K562 (cell line): Measurements from ENCODE around the gene FBLIM1. TPM values are rescaled to one million over a fixed set of nuclear protein-coding genes. Genes with fewer than 3 reads are reported as not detected.

ENCODE experiments used
- BRF2 ChIP-seq: IDR thresholded peaks from 3 replicates; pipeline ENCODE4 v1.6.1; 2011; ENCODE audit warnings: borderline replicate concordance, mild to moderate bottlenecking; ENCODE audit not compliant: insufficient read length, insufficient read depth
- CREBBP ChIP-seq: IDR thresholded peaks from one replicate; pipeline ENCODE4 v1.6.1; 2012; ENCODE audit warnings: low read depth, mild to moderate bottlenecking, control low read depth, inconsistent platforms, low read length
- DIDO1 ChIP-seq: fragments of 450-650 bp; IDR thresholded peaks from 2 replicates; pipeline ENCODE4 v1.6.1; 2016; ENCODE audit warnings: low read depth, missing biosample characterization, missing genetic modification characterization
- ESRRA ChIP-seq: fragments of 450-650 bp; IDR thresholded peaks from 2 replicates; pipeline ENCODE4 v1.6.1; 2014; ENCODE audit warnings: low read depth, mild to moderate bottlenecking, moderate library complexity, borderline replicate concordance
- GATAD2A ChIP-seq: fragments of 450-650 bp; IDR thresholded peaks from 2 replicates; pipeline ENCODE4 v1.6.1; 2017
- HCFC1 ChIP-seq: IDR thresholded peaks from 2 replicates; pipeline ENCODE4 v1.6.1; 2012; ENCODE audit warnings: low read depth, low read length, improper control_type of control experiment
- HOMEZ ChIP-seq: fragments of 250-450 bp; sonication (Bioruptor Pico); IDR thresholded peaks from 2 replicates; pipeline ENCODE4 v1.4.0; 2020; ENCODE audit warnings: mild to moderate bottlenecking, moderate library complexity
- IRF2 ChIP-seq: sonication (generic); formaldehyde crosslinking; IDR thresholded peaks from 2 replicates; pipeline ENCODE4 v1.8.1; 2022; ENCODE audit warnings: mild to moderate bottlenecking, missing genetic modification reagents
- KDM4B ChIP-seq, 2 experiments: fragments of 450-650 bp in 1 of 2; sonication (generic) in 1 of 2; IDR thresholded peaks; 2 replicates each; pipeline ENCODE4 v1.6.1; 2016 to 2017; ENCODE audit warnings: borderline replicate concordance in 2 of 2, antibody characterized with exemption in 1 of 2, low read depth in 1 of 2, mild to moderate bottlenecking in 1 of 2
- KHSRP ChIP-seq: fragments of 450-650 bp; IDR thresholded peaks from 2 replicates; pipeline ENCODE4 v1.6.1; 2017
- MAFK ChIP-seq: IDR thresholded peaks from 2 replicates; pipeline ENCODE4 v1.6.1; 2011; ENCODE audit warnings: low read length, improper control_type of control experiment
- MCM3 ChIP-seq: fragments of 450-650 bp; IDR thresholded peaks from 2 replicates; pipeline ENCODE4 v1.6.1; 2016
- NONO ChIP-seq, 2 experiments: fragments of 200-400 bp in 1 of 2; fragments of 450-650 bp in 1 of 2; formaldehyde crosslinking in 1 of 2; IDR thresholded peaks; 2 replicates each; pipeline ENCODE4 v1.6.1; 2017; ENCODE audit warnings: low read depth in 2 of 2, mild to moderate bottlenecking in 2 of 2, moderate library complexity in 2 of 2, low read length in 1 of 2
- NR2F6 ChIP-seq: fragments of 450-650 bp; formaldehyde crosslinking; IDR thresholded peaks from 2 replicates; pipeline ENCODE4 v1.4.0; 2020; ENCODE audit warnings: mild to moderate bottlenecking
- NR3C1 ChIP-seq: sonication (generic); formaldehyde crosslinking; IDR thresholded peaks from 2 replicates; pipeline ENCODE4 v1.8.1; 2022; ENCODE audit warnings: missing genetic modification reagents
- RAD51 ChIP-seq: fragments of 450-650 bp; IDR thresholded peaks from 2 replicates; pipeline ENCODE4 v1.7.1; 2016; ENCODE audit warnings: low read depth, mild to moderate bottlenecking, borderline replicate concordance
- SMARCB1 ChIP-seq: IDR thresholded peaks from 2 replicates; pipeline ENCODE4 v1.6.1; 2011; ENCODE audit warnings: improper control_type of control experiment, low read depth; ENCODE audit not compliant: insufficient read length
- TCF3 ChIP-seq: sonication (generic); formaldehyde crosslinking; IDR thresholded peaks from 2 replicates; pipeline ENCODE4 v1.4.0; 2020; ENCODE audit warnings: mild to moderate bottlenecking, missing genetic modification reagents
- ZNF232 ChIP-seq: sonication (generic); formaldehyde crosslinking; IDR thresholded peaks from 2 replicates; pipeline ENCODE4 v1.8.0; 2022; ENCODE audit warnings: mild to moderate bottlenecking, missing genetic modification reagents
- ZNF644 ChIP-seq: fragments of 200-800 bp; sonication (Bioruptor generic); IDR thresholded peaks from 2 replicates; pipeline ENCODE4 v1.6.1; 2016; ENCODE audit warnings: low read depth, missing genetic modification characterization, missing compliant biosample characterization
- ZNF696 ChIP-seq: fragments of 250-450 bp; sonication (Bioruptor Pico); conservative IDR thresholded peaks from 2 replicates; pipeline ENCODE4 v1.4.0; 2020; ENCODE audit warnings: mild to moderate bottlenecking, moderate library complexity
- polyA plus RNA-seq, 8 experiments: library from polyadenylated mRNA; depleted of rRNA in 4 of 8; stranded (reverse) in 5 of 8; unstranded in 3 of 8; fragments of >200 nt; fragmentation: Nextera tagmentation in 2 of 8; fragmentation: Illumina TruSeq in 1 of 8; extraction: Ambion mirVana in 2 of 8; extraction: Trizol in 1 of 8; gene quantifications; 2 replicates each; pipeline versions ENCODE4 v1.2.1 to v1.2.3, GENCODE V29; 2011 to 2014; ENCODE audit warnings: inconsistent platforms in 1 of 8, missing spikeins in 1 of 8
- total RNA-seq, 7 experiments: library from RNA; depleted of rRNA in 6 of 7; stranded (reverse); fragments of >200 nt in 6 of 7; fragmentation: Illumina TruSeq in 2 of 7; extraction: Trizol in 2 of 7; gene quantifications; 2 replicates each; pipeline versions ENCODE4 v1.2.1 to v1.2.3, GENCODE V29; 2011 to 2021; ENCODE audit warnings: low replicate concordance in 1 of 7
- TF ChIP-seq, protein P1 (sequence below): fragments of 450-650 bp; formaldehyde crosslinking; conservative IDR thresholded peaks from 2 replicates; pipeline ENCODE4 v1.4.0; 2022; ENCODE audit warnings: mild to moderate bottlenecking, missing genetic modification characterization
- TF ChIP-seq, protein P2 (sequence below), 2 experiments: fragments of 450-650 bp in 1 of 2; sonication (generic) in 1 of 2; formaldehyde crosslinking; conservative IDR thresholded peaks; 2 replicates each; pipeline versions ENCODE4 v1.4.0 to v1.8.1; 2020 to 2022; ENCODE audit warnings: mild to moderate bottlenecking in 1 of 2, missing genetic modification reagents in 1 of 2
- TF ChIP-seq, protein P3 (sequence below): fragments of 250-450 bp; sonication (Bioruptor Pico); IDR thresholded peaks from 2 replicates; pipeline ENCODE4 v1.5.0; 2020; ENCODE audit warnings: mild to moderate bottlenecking

Gene FBLIM1
- total and polyA plus RNA-seq, 9 of the 15 experiments (the other 6 are each of a cell fraction or from before 2014, with no cell fraction given): 0.14 to 0.24 TPM; not detected in 7

DNA sequence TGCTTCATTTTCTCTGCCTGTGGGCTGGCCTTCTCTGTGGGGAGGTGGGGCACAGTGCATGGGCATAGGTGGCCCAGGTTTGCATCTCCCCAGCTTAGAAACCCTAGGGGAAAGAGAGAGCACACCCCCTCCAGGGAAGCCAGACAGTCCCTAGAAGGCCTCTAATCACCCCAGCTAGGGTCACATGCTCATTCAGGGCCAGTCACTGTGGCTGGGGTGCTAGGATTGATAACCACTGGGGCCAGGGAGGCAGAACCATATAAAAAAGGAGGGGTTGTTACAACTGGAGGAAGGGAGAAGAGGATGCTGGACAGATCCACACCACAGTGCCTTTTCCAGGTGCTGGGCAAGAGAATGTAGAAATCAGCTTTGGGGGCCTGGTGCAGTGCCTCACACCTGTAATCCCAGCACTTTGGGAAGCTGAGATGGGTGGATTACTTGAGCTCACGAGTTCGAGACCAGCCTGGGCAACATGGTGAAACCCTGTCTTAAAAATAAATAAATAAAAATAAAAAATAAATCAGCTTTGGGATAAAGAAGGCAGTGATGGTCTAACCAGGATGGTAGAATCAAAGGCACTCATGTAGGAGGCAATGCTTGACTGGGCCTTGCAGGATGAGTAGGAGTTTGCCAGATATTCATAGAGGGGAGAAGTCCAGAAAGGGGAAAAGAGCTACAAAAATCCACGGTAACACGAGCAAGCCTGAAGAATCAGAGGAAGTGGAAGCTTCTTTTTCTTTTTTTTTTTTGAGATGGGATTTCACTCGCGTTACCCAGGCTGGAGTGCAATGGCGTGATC lies 19.5 kb downstream of the FBLIM1 start (continued):
- no peak for TF ChIP-seq BRF2
- no peak for TF ChIP-seq ZNF696 (CRISPR knock-in tag)
- TF ChIP-seq, protein P1, sequence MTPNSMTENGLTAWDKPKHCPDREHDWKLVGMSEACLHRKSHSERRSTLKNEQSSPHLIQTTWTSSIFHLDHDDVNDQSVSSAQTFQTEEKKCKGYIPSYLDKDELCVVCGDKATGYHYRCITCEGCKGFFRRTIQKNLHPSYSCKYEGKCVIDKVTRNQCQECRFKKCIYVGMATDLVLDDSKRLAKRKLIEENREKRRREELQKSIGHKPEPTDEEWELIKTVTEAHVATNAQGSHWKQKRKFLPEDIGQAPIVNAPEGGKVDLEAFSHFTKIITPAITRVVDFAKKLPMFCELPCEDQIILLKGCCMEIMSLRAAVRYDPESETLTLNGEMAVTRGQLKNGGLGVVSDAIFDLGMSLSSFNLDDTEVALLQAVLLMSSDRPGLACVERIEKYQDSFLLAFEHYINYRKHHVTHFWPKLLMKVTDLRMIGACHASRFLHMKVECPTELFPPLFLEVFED: no peak
- TF ChIP-seq DIDO1 (tag): no peak
- no peak for TF ChIP-seq ZNF644 (tag)
- TF ChIP-seq NONO (IDR thresholded peaks at IDR 0.05; ENCODE audit: low read depth in 2 of 2, low read length in 1 of 2): no peak
- no peak for TF ChIP-seq HOMEZ (CRISPR knock-in tag)
- TF ChIP-seq NR2F6 (CRISPR knock-in tag): no peak
- TF ChIP-seq CREBBP: no peak
- TF ChIP-seq MCM3: no peak
- TF ChIP-seq, protein P2, sequence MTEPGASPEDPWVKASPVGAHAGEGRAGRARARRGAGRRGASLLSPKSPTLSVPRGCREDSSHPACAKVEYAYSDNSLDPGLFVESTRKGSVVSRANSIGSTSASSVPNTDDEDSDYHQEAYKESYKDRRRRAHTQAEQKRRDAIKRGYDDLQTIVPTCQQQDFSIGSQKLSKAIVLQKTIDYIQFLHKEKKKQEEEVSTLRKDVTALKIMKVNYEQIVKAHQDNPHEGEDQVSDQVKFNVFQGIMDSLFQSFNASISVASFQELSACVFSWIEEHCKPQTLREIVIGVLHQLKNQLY (CRISPR knock-in tag; conservative IDR thresholded peaks at IDR 0.05): no peak
- TF ChIP-seq SMARCB1: no peak
- no peak for TF ChIP-seq ZNF232 (CRISPR knock-in tag)
- no peak for TF ChIP-seq KHSRP
- TF ChIP-seq IRF2: no peak
- no peak for TF ChIP-seq GATAD2A
- no peak for TF ChIP-seq ESRRA
- TF ChIP-seq, protein P3, sequence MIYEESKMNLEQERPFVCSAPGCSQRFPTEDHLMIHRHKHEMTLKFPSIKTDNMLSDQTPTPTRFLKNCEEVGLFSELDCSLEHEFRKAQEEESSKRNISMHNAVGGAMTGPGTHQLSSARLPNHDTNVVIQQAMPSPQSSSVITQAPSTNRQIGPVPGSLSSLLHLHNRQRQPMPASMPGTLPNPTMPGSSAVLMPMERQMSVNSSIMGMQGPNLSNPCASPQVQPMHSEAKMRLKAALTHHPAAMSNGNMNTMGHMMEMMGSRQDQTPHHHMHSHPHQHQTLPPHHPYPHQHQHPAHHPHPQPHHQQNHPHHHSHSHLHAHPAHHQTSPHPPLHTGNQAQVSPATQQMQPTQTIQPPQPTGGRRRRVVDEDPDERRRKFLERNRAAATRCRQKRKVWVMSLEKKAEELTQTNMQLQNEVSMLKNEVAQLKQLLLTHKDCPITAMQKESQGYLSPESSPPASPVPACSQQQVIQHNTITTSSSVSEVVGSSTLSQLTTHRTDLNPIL: no peak
- TF ChIP-seq HCFC1: no peak
- no peak for TF ChIP-seq NR3C1
- TF ChIP-seq TCF3 (CRISPR knock-in tag): no peak
- no peak for TF ChIP-seq MAFK
- no peak for TF ChIP-seq KDM4B (IDR thresholded peaks at IDR 0.05; ENCODE audit: borderline replicate concordance in 2 of 2, low read depth in 1 of 2)
- TF ChIP-seq RAD51: peak; percentile 17; the same call in 1 of the 2 replicates
